Activated CD8-positive, alpha-beta memory T cell treated with anti-CD3 and anti-CD28 coated beads, Interleukin-2, amount 50 U/mL, for 24 hours (primary cell): ENCODE results near the gene HOXB7.

ENCODE experiments used
- DNase-seq: peaks from one replicate; pipeline ENCODE4 v3.0.0-alpha.2; 2020; ENCODE audit errors: extremely low read depth

HOXB7 gene

DNA sequence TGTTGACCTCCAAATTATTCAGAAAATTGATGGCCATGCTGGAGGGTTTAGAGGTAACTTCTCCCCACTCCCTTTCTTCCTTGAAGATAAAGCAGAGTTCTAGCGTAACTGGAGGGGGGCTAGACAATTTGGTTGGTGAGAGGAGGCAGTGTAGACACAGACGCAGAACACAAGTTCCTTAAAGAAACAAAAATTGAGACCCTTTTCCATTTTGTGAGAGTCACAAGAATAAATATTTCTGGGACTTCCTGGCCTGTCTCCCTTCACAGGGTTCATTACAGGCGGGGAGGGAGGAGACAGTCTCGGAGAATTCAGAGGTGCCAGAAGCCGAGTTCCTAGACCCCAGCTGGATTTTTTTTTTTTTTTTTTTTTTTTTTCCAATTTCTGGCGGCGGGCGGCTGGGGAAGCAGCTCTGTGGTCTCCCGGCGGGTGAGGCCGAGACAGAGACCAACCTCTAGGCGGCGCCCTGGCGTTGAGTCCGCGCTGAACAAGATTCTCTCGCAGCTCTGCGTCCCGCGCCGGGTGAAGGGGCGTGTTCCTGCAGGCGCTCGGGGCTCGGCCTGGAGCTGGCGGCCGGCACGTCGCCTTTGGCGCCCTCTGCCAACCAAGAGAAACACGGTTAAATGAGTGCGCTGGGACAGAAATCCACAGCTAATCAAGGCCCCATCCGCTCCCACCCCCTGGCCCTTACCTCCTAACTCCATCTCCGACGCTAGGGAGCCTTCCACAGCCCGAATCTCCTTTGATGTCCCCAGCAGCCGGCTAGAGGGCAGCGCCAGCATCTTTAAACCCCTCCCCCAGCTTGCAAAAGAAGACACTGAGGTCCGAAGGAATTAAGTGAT, 25.6 kb upstream of the HOXB7 start:
- no peak for DNase-seq

DNA sequence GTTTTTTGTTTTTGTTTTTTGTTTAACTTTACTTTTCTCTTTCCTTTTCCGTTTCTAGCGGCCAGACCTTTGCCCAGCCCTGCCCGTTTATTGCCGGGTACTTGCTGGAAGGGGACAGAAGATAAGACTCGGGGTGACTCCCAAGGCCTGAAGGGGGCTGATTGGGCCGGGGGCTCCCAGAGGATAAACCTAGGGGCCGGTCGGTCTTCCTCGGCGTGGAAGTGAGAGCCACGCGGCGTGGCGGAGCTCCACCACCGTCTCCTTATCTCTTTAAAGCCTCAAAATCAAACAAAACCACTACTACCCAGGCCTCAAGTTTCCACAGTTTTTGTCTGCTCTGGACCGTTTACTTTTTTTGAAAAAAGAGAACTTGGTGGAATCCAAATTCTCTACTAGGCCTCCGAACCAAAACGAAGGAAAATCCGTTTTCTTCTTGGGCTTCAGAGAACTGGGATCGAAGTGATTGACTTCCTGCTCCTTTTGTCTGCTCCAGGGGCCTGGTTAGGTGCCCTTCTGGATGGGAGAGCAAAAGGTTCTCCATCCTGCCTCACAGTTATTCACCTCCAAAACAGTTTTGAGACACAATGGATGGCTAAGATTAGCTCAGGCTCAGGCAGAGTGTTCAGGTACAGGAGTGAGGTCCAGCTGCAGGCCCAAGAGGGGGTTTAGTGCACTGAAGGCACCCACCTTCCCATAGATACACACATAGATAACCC, 23.8 kb upstream of the HOXB7 start:
- DNase-seq: no peak

DNA sequence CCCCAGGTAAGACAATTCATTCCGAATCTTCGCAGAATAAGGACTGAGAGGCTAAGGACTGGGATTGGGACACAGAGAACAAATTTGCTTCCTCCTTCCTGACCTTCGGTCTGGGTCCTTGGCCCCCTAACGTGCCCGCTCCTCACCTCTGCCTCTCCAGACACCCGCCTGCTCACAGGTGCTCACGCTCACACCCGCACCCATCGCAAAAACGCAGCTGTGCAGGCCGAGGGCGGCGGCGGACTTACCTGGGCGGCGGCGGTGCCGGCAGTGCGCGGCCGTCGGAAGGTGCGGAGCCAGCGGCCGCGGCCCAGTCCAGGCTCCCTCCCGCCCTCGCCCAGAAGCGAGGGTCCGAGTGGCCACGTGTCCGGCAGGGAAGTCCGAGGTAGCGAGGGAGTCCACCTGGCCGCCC, 22.5 kb upstream of the HOXB7 start:
- no peak for DNase-seq

DNA sequence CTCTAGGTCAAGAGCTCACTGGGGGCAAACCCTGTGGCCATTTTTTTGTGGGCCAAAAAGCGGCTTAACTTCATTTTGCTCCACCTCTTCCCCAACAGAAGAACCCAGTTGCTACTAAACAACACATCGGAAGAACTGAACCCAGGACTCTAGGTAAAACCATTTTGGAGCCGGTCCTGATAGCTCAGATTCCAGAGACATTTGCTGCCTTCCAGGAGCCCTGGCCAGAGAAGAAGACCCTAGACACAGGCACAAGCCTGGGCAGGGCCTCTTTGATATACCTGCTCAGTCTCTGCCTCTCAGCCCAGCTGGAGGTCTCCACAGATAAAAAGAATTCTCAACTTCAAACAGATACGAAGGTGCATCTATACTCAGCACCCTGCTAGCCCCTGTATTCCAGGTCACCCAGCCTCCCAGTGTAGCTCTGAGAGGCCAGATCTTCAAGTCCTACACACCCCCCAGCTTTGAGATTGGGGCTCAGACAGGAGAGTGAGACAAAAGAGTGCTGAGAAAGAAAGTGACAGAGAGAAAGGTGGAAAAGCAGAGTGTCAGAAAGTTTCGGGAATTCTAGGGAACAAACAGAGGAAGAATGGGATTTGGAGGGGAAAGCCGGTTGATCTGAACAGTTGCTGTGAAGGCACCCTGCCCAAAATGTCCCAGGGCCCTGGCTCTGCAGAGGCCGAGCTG, 21.9 kb upstream of the HOXB7 start:
- no peak for DNase-seq

DNA sequence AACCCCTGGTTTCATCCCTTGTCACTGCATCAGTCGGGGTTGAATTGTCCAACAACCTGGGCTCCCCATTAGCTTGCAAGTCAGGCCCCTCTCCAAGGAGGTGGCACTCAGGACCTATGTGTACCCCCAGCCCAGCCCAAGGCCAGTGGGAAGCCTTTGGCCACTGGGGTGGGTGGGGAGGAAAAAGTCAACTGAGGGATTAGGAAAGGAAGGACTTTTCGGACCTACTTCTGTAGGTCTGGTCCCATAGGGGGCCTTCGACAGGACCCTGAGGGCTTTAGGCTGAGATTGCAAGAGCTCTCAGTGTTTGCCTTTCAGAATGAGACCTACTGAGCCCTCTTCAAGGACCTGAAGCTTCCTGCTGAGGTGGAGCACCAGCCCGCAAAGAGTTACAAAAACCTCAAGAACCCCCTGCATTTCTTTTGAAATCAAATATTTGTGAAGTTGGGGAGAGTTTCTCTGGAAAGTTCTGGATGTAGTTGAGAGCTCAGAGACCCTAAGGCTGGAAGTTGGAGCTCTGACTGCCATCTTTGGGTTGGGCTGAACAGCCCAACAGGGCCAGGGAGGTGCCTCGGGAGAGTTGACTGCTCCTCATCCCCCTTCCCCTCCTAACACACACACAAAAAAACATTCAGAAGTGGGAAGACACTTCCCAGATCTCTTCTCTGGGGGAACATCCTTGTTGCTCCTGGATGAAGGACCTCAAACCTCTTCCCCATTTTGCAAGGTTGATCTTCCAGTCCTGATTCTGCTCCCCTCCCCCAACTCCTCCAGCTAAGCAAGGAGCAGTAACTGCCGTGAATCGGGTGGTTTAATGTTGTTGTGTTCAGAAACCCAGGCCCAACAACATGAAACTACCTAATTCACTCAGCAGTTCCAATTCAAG, 21.1 kb upstream of the HOXB7 start:
- no peak for DNase-seq

DNA sequence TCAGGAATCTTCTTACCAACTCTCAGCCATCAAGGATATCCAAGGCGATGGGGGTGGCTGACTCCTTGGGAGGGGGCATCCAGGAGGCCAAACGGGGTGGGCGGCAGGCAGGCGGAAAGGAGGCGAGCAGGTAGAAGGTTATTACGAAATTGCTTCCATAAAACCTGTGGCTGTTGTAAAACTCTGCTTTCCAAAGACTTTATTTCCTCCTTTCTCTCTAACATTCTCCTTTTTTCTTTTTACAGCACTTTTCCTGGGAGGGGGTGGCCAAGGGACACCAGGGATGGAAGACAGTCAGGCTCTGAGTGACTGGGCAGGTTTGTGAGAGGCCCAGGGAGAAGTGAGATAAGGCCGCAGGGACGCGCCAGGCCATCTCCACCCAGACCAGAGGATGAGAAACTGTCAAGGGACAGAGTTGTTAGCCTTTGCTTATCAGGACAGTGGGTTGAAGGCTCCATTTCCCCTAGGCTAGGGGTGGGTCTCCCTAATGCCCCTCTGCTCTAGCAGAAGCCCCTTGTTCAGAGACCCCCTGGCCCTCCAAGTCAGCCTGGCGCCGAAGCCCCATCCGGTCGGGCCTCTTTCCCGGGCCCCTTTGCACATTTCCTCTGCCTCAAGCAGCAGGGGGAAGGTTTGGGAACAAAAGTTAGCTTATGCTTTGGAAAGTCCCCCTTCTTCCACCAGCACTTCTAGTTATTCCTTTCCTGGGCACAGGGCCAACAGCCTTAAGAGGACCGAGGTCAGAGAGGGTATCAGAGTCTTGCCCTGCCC, 20.3 kb upstream of the HOXB7 start:
- no peak for DNase-seq

DNA sequence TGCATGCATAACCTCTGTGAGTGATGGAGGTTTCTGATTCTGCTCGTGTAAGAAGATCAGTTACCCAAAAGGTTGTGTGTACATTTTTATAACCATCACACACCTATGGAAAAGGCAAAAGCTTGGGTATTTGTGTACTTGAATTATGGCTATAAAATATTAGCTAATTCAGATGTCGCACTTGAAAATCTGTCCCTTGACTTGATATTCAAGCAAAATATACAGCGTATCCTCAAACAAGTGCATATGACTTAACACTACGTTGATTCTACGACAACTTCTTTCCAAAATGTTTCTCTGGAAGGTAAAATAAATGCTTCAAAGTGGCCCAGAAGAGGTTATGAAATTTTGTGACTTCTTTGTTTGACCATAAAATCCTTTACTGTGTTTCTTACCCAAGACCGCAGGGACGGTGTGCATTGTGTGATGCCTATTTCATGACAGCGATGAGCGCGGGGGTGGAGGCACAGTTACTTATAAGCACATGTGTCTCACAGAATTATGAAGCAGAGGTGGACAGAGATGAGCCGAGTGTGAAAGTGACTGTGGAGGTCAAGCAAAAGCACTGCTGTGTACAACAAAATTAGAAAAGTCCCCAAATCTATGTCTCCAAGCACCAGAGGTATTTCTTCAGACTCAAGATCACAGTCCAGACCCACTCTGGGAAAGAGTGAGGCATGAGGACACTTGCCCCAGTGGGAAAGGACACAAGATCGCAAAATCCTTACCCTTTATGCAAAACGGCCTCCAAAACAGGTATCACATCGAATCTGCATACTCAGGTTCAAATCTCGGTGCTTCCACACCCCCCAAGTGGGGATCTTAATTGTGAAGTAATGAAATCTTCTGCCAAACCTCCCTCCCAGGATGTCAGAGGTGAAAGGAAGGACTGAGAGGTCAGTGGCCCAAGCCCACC, 19.4 kb upstream of the HOXB7 start:
- DNase-seq: no peak

DNA sequence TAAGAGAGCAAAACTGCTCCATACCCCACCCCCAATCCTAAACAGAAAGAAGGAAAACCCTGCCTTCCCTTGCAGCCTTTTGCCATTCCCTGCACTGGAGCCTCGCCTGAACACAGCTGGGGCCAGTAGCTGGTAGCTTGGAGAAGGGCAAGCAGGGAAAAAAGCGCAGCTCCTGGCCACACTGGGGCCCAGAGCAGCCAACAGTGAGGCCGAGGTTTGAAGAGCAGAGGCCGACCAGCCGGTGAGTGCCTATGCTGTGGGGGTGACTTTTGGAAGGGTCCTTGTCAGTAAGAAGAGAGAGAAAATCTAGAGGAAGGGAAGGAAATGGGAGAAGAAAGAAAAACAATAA, 18.6 kb upstream of the HOXB7 start:
- no peak for DNase-seq

DNA sequence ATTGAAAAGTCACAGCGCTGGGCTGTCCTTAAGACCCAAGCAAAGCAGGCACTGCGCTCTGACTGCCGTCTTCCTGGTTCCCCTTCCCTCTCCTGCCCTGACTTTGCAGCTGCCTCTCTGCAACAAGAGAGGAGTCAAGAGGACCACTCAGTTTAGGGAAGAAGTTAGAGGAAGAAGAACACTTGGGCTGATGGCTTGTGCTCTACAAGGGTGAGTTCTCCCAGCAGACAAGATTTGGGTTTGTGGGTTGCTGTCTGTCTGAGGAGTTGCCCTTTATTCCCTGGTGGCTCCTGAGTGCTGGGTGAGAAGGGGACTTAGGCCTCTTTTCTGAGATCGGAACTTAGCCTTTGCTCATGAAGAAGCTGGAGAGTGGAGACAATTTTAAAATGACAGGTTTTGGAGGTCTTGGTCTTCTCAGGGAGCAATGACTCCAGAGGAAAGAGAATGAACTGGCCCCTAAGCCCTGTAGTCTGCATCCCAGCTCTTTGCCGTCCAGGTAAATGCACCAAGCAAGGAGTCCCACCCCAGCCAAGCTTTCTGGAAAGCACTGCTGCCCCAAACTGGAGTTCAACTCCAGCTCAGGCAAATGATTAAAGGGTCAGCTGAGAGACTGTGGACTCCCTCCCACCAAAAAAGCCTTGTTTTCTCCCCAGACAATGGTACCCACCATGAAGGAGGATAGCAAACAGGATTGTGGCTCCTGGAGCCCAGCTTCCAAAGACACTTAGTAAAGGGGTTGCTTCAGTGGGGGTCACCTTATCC, 18.0 kb upstream of the HOXB7 start:
- DNase-seq: no peak

DNA sequence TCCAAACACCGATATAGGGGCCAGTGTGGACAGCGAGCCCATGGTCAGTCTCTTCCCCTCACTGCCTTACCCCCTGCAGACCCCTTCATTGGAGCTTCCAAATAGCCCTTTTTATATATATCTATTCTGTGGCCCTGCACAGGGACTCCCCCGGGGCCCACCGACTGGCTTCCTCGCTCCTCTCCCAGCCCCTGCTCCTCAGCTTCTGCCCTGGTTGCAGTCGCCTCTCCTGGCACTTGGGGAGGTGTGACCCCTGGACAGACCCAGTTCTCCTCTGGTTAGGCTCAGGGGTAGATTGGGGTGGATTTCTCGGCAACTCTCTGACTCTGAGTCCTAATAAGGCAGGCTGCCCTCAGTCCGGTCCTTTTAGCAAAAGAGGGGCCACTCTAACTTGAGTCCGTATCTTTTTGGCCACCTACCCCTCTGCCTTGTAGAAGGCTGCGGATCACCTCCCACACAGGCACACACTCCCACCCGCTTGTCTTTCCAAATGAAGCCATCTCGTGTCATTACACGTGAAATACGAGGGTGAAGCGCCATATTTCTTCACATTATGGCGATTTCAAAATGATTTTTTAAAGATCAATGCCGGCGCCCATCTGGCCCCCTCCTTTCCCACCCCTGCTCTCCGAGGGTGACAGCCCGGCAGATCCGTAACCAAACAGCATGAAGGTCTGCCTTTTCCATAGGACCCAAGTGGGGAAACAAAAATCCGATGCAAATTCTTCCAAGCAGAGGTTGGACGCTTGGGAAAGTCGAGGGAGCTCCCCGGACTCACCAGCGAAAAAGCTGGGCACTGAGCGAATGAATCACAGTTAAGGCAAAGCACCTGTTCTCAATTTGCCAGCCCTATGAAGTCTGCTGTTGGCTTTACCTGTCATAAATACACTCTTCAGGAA, 17.1 kb upstream of the HOXB7 start:
- no peak for DNase-seq

DNA sequence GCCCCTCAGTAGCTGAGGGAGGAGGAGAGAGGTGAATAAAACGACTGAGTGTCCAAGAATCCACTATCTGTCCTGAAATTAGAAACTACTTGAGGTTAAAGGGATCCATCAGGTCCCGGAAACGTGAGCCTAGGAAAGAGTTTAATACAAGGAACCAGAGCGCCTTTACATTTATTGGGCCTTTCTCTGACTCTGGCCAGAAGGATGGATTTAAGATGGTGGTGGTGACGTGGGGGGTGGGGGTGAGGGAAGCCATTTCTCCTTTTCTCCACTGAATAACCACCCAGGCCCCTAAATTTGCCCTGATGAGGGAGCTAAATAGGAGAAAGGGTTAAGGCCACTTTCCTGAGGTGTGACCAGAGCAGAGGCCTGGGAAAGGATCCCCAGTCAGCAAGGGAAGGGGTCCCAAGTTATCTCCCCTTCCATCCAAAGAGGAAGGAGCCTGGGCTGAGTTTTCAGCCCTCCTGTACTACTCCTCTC, 16.3 kb upstream of the HOXB7 start:
- no peak for DNase-seq

DNA sequence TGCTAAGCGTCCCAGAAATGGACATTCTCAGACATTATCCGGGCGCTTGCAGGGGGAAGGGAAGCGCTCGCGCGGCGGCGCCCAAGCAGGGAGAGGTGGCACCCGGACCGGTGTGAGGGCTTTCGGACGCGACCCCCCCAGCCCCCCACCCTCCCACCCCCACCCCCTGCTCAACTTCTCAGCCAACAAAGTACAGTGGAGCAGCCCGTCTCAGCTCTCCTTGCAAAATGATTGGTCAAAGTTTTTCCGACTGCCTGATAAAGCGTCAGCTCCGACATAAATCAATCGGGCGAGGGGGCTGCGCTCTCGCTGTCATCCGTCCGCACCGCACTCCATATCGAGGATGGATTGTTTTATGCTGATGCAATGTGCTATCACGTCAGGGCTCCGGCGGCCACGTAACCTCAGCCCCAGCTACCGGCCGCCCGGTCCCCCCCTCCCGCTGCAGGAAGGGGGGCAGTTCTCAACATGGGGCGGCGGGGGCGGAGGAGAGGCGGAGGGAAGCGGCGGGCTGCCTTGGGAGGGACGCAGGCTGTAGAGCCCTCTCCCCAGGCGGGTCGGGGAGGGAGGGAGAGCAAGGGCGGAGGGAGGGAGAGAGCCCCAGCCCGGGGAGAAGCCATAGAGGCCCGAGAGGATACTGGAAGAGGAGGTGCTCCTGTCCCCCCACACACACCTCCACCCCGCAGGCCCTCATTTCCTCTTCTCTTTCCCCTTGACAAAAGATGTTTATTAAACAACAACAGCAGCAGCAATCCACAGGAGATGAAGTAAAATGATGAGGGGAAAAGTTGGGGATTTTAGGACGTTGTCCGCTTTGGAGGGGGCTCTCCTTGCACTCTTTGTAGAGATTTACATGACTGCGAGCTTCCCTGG, 15.7 kb upstream of the HOXB7 start, which contains the start of gene HOXB9:
Gene HOXB9, minus strand, starts transcription at position 114 of the 873 bp plus-strand sequence. Its CDS starts 89 bp downstream, at position 25.
- DNase-seq: no peak

DNA sequence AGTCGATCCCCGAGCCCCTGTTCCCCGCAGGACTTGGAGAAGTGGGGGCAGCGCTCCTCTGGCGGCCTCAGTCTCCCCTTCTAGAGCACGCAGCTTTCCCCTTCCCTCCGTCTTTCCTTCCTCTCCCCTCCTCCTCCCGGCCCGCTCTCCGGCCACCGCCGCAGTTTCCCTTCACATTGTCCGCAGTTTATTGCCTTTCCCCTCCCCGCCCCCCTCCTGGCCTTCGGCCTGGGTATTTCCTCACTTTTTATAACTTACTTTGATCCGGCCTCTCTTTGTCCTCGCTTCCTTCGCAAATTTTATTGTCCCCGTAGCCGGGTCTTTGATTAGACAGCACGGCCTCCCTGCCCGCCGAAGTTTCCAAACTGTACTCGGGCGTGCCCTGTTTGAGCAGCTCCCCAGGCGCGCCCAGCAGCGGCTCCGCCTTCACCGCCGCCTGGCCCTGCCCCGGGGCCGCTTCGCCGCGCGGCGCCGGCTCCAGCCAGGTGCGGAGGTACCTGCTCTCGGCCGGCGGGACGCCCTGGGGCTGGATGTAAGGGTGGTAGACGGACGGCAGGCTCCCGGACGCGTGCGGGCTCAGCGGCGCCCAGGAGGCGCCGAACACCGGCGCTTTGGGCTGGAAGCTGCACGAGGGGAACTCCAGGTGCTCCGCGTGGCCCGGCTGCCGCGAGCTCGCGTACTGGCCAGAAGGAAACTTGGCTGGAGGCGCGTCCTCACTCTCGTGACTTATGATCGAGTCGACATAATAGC, 14.9 kb upstream of the HOXB7 start:
- no peak for DNase-seq

DNA sequence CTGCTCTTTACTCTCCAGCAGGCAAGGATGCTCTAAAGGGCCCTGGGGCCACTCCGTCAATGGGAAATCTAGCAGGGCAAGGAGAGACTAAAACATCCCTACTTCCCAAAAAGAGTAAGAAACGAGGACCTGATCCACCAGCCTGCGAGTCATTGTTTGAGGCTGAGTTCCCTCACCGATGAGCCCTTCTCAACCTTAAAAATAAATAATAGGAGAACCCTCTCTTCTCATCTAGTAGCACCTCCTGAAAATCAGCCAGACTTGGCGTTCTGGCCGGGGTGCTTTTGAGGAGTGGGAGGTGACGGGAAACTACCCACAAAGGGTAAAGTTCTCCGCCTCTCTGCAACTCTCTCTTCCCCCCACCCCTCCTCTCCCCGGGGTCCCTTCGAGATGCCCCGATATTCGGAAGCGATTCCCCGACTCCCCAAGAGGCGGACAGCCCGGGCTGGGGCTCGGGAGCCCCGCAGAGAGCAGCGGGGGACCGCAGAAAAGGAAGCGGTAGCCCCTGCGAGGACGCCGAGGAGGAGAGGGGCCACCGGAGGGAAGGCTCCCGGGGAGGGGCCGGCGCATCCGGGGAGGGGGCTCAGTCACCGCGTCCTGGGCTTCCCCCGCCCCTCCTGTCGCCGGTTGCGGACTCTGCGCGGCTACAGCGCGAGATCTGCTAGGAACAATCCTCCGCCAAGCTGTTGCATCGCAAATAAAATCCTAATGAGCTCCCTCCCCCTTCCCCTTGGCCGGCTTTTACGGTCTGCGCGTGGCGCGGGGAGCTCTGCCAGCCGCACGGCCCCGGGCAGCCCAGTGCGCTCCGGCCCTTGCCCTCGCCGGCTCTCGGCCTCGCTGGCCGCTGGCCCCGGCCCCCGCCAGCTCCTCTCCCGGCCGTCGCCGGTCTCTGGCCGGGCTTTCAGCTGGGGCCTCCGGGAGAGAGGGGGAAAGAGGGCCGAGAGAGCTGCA, 14.0 kb upstream of the HOXB7 start:
- no peak for DNase-seq

DNA sequence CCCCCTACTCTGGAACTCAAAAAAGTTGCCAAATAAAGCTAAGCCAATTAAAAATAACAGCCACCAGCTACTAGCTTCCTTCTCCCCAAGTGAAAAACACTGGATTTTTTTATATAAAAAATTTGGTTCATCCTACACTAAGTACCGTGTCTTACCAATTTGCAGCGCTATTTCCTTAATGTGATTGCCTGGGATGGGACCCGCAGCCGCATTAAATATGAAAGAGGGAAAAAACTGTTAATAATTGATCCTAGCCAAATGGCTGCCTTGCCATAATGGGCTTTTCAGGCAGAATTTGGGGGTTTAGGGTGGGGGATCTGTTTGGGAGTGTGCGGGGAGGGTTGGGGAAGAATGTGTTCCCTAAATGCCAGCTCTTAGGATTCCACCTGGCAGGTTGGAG, 13.3 kb upstream of the HOXB7 start:
- DNase-seq: no peak
